ENCODE data around the gene LRRC59. TPM values are rescaled to one million over a fixed set of nuclear protein-coding genes. Genes with fewer than 3 reads are reported as not detected.
A peak's percentile ranks its signal among the peaks of the same experiment; 100 is the strongest.

LRRC59 gene
- total RNA-seq, result 10 to 100 TPM; 15.9 to 53.9 (median 44.7) TPM
- polyA plus RNA-seq, result 100 to 1,000 TPM in 1 of 3 donors, 10 to 100 TPM in 2; 40.8 to 122 (median 90.2) TPM
- long read RNA-seq, donor 1, transcript LRRC59-201 (7 exons, 2,910 nt), result major isoform, 23 of 33 reads
- long read RNA-seq, donor 1, partial matches to known transcripts, result 10 of 33 reads
- long read RNA-seq, donor 1, other reads (novel, unspliced or antisense), result 0 of 33 reads
- long read RNA-seq, donor 2, transcript LRRC59-201 (7 exons, 2,910 nt), result major isoform, 38 of 59 reads
- long read RNA-seq, donor 2, partial matches to known transcripts, result 21 of 59 reads
- long read RNA-seq, donor 2, other reads (novel, unspliced or antisense), result 0 of 59 reads

DNA sequence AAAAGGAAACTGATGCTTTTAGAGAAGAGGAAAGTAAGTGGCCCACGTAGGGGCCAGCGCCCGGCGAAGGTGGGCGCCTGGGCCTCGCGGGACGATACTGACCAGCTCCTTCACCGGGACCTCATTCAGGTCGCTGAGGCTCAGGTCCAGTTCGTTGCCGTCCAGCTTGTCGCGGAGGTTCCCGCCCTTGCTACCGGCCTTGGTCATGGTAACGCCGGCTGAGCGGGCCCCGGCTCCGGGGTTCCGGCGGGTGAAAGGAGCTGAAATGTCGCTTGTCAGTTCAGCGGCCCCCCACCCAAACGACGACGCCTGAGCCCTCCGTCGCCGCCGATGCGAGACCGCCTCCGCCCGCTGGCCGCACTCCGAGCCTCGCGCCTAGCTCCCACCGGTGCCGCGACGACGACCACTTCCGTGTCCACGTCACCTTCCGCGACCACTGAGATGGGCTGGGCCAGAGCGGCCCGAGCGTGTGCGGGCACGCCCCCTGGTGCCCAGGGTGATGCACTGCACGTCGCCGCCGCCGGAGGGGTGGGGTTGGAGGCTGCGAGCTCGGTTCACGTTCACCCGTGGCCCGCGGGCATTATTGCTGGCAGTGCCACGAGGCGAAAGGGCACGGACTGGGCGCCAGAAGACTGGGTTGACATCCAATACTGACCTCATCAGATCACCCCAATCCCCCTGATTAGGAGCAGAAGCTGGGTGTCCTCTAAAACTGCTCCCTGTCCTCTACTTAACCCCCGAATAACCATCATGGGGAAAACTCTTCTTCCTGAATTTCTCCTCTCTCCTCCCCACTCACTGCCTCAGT, at the start of gene LRRC59:
Gene LRRC59 (minus strand): TSS at position 413 of the 808 bp plus-strand sequence. CDS start 206 bp downstream, at position 207.
- DNase-seq, result peak; percentile 91 to 94
- H3K36me3 ChIP-seq (ENCODE audit: insufficient read depth in 1 of 2, low read depth in 1 of 2), result peaks cover 13 to 27% of the 10 kb centered on the region in 2 donors
- peaks cover 17% of the 10 kb centered on the region for H3K4me1 ChIP-seq
- TF ChIP-seq, protein P1, sequence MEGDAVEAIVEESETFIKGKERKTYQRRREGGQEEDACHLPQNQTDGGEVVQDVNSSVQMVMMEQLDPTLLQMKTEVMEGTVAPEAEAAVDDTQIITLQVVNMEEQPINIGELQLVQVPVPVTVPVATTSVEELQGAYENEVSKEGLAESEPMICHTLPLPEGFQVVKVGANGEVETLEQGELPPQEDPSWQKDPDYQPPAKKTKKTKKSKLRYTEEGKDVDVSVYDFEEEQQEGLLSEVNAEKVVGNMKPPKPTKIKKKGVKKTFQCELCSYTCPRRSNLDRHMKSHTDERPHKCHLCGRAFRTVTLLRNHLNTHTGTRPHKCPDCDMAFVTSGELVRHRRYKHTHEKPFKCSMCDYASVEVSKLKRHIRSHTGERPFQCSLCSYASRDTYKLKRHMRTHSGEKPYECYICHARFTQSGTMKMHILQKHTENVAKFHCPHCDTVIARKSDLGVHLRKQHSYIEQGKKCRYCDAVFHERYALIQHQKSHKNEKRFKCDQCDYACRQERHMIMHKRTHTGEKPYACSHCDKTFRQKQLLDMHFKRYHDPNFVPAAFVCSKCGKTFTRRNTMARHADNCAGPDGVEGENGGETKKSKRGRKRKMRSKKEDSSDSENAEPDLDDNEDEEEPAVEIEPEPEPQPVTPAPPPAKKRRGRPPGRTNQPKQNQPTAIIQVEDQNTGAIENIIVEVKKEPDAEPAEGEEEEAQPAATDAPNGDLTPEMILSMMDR (IDR thresholded peaks at IDR 0.05), result peak; percentile 95
- H3K27ac ChIP-seq, result peak within 1 kb of the TSS; percentile 89
- peak; percentile 97 to 100 (median 98) for ATAC-seq
- H3K4me3 ChIP-seq, result peak within 1 kb of the TSS; percentile 95
- intact Hi-C loops (cut with DNase I), result no loop called here
- 1% methylated on average over 61 to 70 of the region's 70 CpGs for WGBS, 3 donors
- no peaks in the 10 kb centered on the region for H3K27me3 ChIP-seq (ENCODE audit: insufficient read depth in 3 of 3, low read length in 2 of 3)
- H3K9me3 ChIP-seq, result no peaks in the 10 kb centered on the region

GRCh38 chr17:50445730-50446325, 48.5 kb upstream of the LRRC59 start:
- Histone ChIP-seq H3K27me3 (ENCODE audit: insufficient read depth in 3 of 3, low read length in 2 of 3) (no peaks in the 10 kb centered on the region), H3K4me3 (no peak overlapping the region), H3K27ac (peak overlapping the region; percentile 30), H3K36me3 (ENCODE audit: insufficient read depth in 1 of 2, low read depth in 1 of 2) (no peaks in the 10 kb centered on the region), H3K4me1 (peaks cover 32% of the 10 kb centered on the region), H3K9me3 (no peaks in the 10 kb centered on the region)
- ATAC-seq, result no peak
- intact Hi-C loops (cut with DNase I), result no loop called here
- DNase-seq, result no peak
- TF ChIP-seq, protein P1 (IDR thresholded peaks at IDR 0.05), result no peak
- WGBS, 3 donors, result 14 to 24% (median 21%) methylated on average over 1 of the region's 1 CpG

GRCh38 chr17:50444841-50445715, 47.8 kb upstream of the LRRC59 start:
- H3K4me3 ChIP-seq, result no peak overlapping the region
- ATAC-seq (no peak), DNase-seq (no peak)
- 65 to 83% (median 70%) methylated on average over 6 of the region's 6 CpGs for WGBS, 3 donors
- TF ChIP-seq, protein P1 (IDR thresholded peaks at IDR 0.05), result no peak
- no peaks in the 10 kb centered on the region for H3K9me3 ChIP-seq
- H3K27ac ChIP-seq, result no peak overlapping the region
- H3K4me1 ChIP-seq, result peaks cover 39% of the 10 kb centered on the region
- H3K27me3 ChIP-seq (ENCODE audit: insufficient read depth in 3 of 3, low read length in 2 of 3), result no peaks in the 10 kb centered on the region
- no peaks in the 10 kb centered on the region for H3K36me3 ChIP-seq (ENCODE audit: insufficient read depth in 1 of 2, low read depth in 1 of 2)
- intact Hi-C loops (cut with DNase I), result no loop called here

DNA sequence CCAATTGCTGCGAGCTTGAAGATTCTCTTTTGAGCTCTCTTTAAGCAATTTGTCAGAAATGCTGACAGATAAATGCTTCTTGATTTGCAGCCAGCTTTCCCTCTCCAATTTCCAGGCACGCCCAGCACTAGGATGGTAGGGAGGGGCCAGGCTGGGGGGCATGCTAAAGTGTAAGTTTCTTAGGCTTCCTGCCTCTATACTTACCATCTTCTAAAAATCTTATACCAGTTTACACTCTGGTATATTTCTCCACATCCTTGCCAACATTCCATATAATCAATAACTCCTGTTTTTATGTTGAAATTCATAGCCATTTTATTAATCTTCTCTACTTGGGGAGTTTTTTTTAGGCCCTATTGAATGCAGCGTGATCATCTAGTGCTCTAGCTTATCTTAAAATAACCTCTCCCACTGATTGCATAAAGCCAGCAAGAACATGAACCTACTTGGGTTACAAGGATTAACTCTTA, 46.2 kb upstream of the LRRC59 start:
- peak; percentile 82 to 91 (median 86) for ATAC-seq
- H3K36me3 ChIP-seq (ENCODE audit: insufficient read depth in 1 of 2, low read depth in 1 of 2), result no peaks in the 10 kb centered on the region
- no peaks in the 10 kb centered on the region for H3K9me3 ChIP-seq
- 17 to 21% (median 18%) methylated on average over 3 of the region's 3 CpGs for WGBS, 3 donors
- H3K4me1 ChIP-seq, result peaks cover 38% of the 10 kb centered on the region
- H3K27ac ChIP-seq, result peak overlapping the region; percentile 86
- TF ChIP-seq, protein P1 (IDR thresholded peaks at IDR 0.05), result no peak
- no peaks in the 10 kb centered on the region for H3K27me3 ChIP-seq (ENCODE audit: insufficient read depth in 3 of 3, low read length in 2 of 3)
- peak overlapping the region; percentile 53 for H3K4me3 ChIP-seq
- intact Hi-C loops (cut with DNase I), result no loop called here
- DNase-seq, result peak in 1 of 2 donors; percentile 62
